HG03442 (cell line): ENCODE results near the gene POU2F2.

ENCODE experiments used
- ATAC-seq: cut with Tn5 transposase; IDR thresholded peaks from one replicate; pipeline ENCODE4 v1.9.1; 2021; ENCODE audit warnings: mild to moderate bottlenecking, moderate library complexity; ENCODE audit not compliant: unreplicated experiment

POU2F2 gene

GRCh38 chr19:42126574-42126973 is 5.7 kb downstream of the POU2F2 start:
- ATAC-seq = no peak

- no peak for ATAC-seq
Measured at GRCh38 chr19:42125536-42125935, 6.7 kb downstream of the POU2F2 start.

GRCh38 chr19:42124386-42124901 is 7.8 kb downstream of the POU2F2 start:
- no peak for ATAC-seq

- no peak for ATAC-seq
Measured at GRCh38 chr19:42123765-42124164, 8.5 kb downstream of the POU2F2 start.

GRCh38 chr19:42122691-42123607 is 9.3 kb downstream of the POU2F2 start:
- peak; percentile 37 for ATAC-seq

GRCh38 chr19:42121656-42122069 is 10.6 kb downstream of the POU2F2 start:
- no peak for ATAC-seq

DNA sequence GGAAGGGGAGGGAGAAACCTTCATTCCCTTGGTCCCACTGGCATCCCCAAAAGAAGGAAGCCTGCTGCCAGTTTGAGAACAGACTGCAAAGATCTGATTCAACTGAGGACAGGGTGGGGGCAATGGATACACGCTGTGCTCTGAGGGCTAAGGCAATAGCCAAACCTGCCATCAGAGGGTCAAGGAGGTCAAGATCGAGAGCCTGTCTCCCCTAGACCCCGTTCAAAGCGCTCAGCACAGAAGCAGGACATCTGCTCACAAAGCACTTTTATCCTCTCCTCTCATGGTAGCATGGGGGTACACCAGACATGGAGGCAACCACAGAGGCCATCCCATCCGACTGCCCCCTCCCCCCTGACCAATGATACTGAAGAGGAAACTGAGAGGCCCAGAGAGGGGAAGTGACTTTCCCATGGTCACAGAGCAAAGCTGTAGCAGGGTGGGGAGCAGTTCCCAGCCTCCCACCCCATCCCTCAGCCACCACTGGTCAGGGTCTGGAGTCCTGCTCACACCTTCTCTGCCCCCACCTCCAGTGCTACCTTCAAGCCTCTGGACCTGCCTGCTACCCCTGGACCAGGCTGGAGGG is 11.1 kb downstream of the POU2F2 start:
- ATAC-seq = no peak

- ATAC-seq = no peak
Measured at GRCh38 chr19:42120276-42120980, 11.8 kb downstream of the POU2F2 start.

DNA sequence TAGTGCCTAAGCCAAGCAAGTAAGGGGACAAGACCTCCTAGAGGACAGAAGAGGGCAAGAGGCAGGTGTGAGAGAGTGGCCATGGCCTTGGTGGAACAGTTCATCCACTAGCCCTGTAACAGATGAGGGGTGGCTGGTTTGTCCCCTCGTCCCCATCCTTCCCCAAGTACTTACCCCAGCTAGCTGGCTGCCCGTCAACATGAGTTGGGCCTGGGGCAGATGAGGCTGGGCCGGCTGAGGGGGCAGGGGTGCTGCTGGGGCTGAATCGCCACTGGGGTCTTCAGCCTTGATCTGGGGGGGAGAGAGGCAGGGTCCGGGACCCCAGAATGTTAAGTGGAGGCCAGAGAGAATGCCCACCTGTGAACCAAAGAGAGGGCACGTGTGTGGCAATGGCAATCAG is 15.2 kb downstream of the POU2F2 start:
- ATAC-seq = no peak

DNA sequence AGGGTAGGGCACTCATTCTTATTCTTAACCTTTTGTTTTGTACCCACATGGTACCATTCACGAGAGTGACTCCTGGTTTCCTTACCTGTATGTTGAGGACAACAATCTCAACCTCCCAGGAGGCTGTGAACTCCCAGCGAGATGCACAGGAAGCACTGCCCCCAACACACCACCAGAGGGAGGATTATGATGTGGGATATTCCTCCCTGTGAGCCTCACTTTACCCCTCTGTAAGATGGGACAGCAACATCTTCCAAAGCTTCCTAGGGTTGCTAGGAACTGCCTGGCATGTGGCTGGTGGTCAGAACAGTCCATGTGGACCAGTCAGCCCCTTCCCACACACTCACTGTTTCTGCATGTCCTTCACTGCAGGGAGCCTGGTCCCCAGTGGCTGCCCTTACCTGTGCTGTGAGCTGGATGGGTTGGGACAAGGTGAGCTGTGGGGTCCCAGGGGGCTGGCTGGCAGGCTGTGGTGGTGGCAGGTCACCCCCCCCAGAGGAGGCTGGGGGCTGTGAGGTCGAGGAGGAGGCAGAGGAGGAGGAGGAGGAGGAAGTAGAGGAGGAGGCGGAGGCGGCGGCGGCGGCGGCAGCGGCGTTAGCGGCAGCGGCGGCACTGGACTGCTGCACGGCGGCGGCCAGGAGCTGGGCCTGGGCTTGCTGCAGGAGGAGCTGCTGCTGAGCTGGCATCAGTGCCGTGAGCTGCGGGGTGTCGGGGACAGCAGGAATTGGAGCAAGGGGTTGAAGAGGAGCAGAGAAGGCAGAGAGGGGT is 15.8 kb downstream of the POU2F2 start:
- ATAC-seq = no peak

GRCh38 chr19:42115705-42116104 is 16.5 kb downstream of the POU2F2 start:
- ATAC-seq = no peak

GRCh38 chr19:42115219-42115618 is 17.0 kb downstream of the POU2F2 start:
- ATAC-seq = peak; percentile 12

DNA sequence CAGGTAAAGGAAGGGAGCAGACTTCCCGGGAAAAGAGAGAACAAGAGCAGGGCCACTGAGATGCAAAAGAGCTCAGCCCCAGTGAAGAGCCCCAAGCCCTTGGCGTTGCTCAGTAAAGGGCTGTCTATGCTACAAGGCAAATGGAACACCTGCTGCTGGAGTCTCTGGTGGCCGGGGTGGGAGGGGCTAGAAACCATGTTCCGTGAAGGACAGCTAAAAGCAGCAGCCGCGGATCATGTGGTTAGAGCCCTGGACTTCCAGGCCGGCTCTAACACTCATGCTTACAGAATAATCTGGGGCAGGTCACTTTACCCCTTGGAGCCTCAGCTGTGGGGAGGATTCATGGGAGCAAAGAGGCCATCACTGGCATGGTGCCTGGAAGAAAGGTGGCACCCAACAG is 17.8 kb downstream of the POU2F2 start:
- ATAC-seq = peak; percentile 43

GRCh38 chr19:42113641-42114348 is 18.5 kb downstream of the POU2F2 start:
- ATAC-seq = peak; percentile 22

DNA sequence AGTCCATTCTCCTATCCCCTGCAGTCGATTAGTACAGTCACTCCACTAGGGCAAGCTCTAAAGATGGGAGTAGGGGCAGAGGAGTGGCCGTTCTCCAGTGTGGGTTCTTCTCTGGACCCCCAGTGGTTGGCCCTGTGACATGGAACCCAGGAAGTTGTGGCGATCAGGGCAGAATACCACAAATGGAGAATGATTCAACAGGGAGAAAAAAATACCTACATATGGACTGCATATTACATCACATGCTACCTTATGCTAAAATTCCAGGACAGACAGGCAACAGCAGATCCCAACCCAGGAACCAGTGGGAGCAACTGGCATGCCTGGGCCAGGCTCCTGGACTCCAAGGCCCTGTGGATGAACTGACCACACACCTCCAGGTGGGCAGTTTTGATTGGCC is 20.4 kb downstream of the POU2F2 start:
- ATAC-seq = no peak

DNA sequence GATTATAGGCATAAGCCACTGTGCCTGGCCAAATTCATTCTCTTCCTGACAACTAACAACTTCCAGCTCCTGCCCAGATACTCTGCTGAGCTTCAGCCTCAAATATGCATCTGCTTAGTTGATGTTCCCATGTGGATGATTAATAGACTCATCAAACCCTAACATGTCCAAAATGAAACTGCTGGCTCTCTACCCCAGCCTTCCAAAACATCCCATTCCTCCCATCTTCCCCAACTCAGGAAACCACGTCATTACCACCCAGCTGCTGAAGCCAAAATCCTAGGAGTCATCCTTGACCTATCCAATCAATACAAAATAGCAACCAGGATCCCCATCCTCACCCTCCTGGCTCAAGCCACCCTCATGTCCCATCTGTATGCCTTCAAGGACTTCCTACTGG is 20.9 kb downstream of the POU2F2 start:
- ATAC-seq = no peak

GRCh38 chr19:42110658-42111057 is 21.6 kb downstream of the POU2F2 start:
- ATAC-seq = no peak

DNA sequence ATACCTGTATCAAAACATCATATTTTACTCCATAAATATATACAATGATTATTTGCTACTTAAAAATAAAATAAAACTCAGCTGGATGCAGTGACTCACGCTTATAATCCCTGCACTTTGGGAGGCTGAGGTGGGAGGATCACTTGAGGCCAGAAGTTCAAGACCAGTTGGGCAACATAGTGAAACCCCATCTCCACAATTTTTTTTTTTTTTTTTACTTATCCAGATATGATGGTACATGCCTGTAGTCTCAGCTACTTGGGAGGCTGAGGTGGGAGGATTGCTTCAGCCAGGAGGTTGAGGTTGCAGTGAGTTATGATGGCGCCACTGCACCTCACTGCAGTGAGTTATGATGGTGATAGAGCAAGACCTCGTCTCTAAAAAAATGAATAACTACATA is 22.4 kb downstream of the POU2F2 start:
- no peak for ATAC-seq

- ATAC-seq = peak; percentile 64
Measured at GRCh38 chr19:42108527-42109389, 23.5 kb downstream of the POU2F2 start.
